CD4-positive, alpha-beta T cell treated with Interleukin-12 subunit alpha and Interleukin-12 subunit beta, for 1 hour (primary cell): ENCODE data around the gene CENPP.

Experiments
- DNase-seq: peaks from one replicate; pipeline ENCODE4 v3.0.0-alpha.2; 2020

Gene CENPP

GRCh38 chr9:92513349-92513748, 187.6 kb downstream of the CENPP start:
- DNase-seq, result no peak

- no peak for DNase-seq
Observed at GRCh38 chr9:92514635-92515034, 188.9 kb downstream of the CENPP start.

- DNase-seq, result no peak
Observed at GRCh38 chr9:92516521-92516920, 190.8 kb downstream of the CENPP start.

- DNase-seq, result no peak
Observed at GRCh38 chr9:92517046-92517445, 191.3 kb downstream of the CENPP start.

GRCh38 chr9:92518199-92518598, 192.4 kb downstream of the CENPP start:
- no peak for DNase-seq

- DNase-seq, result no peak
Observed at GRCh38 chr9:92520837-92521236, 195.1 kb downstream of the CENPP start.

GRCh38 chr9:92522983-92523970, 197.5 kb downstream of the CENPP start:
- no peak for DNase-seq

- no peak for DNase-seq
Observed at GRCh38 chr9:92524881-92525280, 199.1 kb downstream of the CENPP start.

- DNase-seq, result no peak
Observed at GRCh38 chr9:92525306-92525705, 199.6 kb downstream of the CENPP start.

GRCh38 chr9:92527291-92527828, 201.6 kb downstream of the CENPP start:
- no peak for DNase-seq

GRCh38 chr9:92527832-92528521, 202.2 kb downstream of the CENPP start:
- DNase-seq, result no peak

GRCh38 chr9:92528522-92528849, 202.7 kb downstream of the CENPP start:
- DNase-seq, result no peak

GRCh38 chr9:92529124-92529523, 203.4 kb downstream of the CENPP start:
- DNase-seq, result no peak

GRCh38 chr9:92530893-92531292, 205.1 kb downstream of the CENPP start:
- DNase-seq, result no peak

GRCh38 chr9:92534204-92534603, 208.5 kb downstream of the CENPP start:
- DNase-seq, result no peak

- no peak for DNase-seq
Observed at GRCh38 chr9:92534674-92535073, 208.9 kb downstream of the CENPP start.

- DNase-seq, result no peak
Observed at GRCh38 chr9:92535940-92536850, 210.4 kb downstream of the CENPP start, which contains the start of gene ECM2. TSS of gene ECM2 (minus strand) at chr9:92535990. CDS start at chr9:92522866, 13,124 bp downstream.

- DNase-seq, result no peak
Observed at GRCh38 chr9:92538541-92538940, 212.8 kb downstream of the CENPP start.

- no peak for DNase-seq
Observed at GRCh38 chr9:92543972-92544371, 218.2 kb downstream of the CENPP start.

GRCh38 chr9:92545002-92545510, 219.3 kb downstream of the CENPP start:
- no peak for DNase-seq

GRCh38 chr9:92547356-92547755, 221.6 kb downstream of the CENPP start:
- no peak for DNase-seq

- no peak for DNase-seq
Observed at GRCh38 chr9:92550765-92551164, 225.0 kb downstream of the CENPP start.
